H9 (cell line): ENCODE measurements around the gene SPTLC1. TPM values are rescaled to one million over a fixed set of nuclear protein-coding genes. Genes with fewer than 3 reads are reported as not detected.

ENCODE experiments used
- DNase-seq: peaks from one replicate; pipeline ENCODE4 v3.0.0-alpha.2; 2017
- H2AFZ ChIP-seq: one replicate; pipeline ENCODE4 v1.6.1; 2013; ENCODE audit warnings: mild to moderate bottlenecking, low read length, control low read depth, moderate library complexity
- H2AK5ac ChIP-seq: 2 replicates; pipeline ENCODE4 v1.6.1; 2013; ENCODE audit warnings: low read length, control low read depth, mixed read lengths; ENCODE audit not compliant: insufficient read length
- H2BK120ac ChIP-seq: one replicate; pipeline ENCODE4 v1.6.1; 2013; ENCODE audit warnings: low read depth, mild to moderate bottlenecking, low read length, control low read depth, inconsistent platforms; ENCODE audit not compliant: poor library complexity, severe bottlenecking
- H2BK12ac ChIP-seq: 2 replicates; pipeline ENCODE4 v1.6.1; 2013; ENCODE audit warnings: low read length, control low read depth, mixed read lengths, low read depth; ENCODE audit not compliant: insufficient read length
- H2BK15ac ChIP-seq: 2 replicates; pipeline ENCODE4 v1.6.1; 2013; ENCODE audit warnings: low read depth, low read length, control low read depth
- H2BK20ac ChIP-seq: one replicate; pipeline ENCODE4 v1.6.1; 2013; ENCODE audit warnings: low read depth, mild to moderate bottlenecking, low read length, control low read depth, inconsistent platforms; ENCODE audit not compliant: poor library complexity, severe bottlenecking
- H2BK5ac ChIP-seq: 2 replicates; pipeline ENCODE4 v1.6.1; 2013; ENCODE audit warnings: low read length, control low read depth, mixed read lengths; ENCODE audit not compliant: insufficient read length
- H3K14ac ChIP-seq: 2 replicates; pipeline ENCODE4 v1.6.1; 2013; ENCODE audit warnings: low read length, control low read depth; ENCODE audit not compliant: insufficient read depth
- H3K18ac ChIP-seq: 2 replicates; pipeline ENCODE4 v1.6.1; 2013; ENCODE audit warnings: low read depth, mild to moderate bottlenecking, mixed read lengths, low read length, control low read depth; ENCODE audit not compliant: insufficient read length
- H3K23ac ChIP-seq: 2 replicates; pipeline ENCODE4 v1.6.1; 2013; ENCODE audit warnings: low read length, control low read depth, mixed read lengths, low read depth; ENCODE audit not compliant: insufficient read length
- H3K23me2 ChIP-seq: 2 replicates; pipeline ENCODE4 v1.6.1; 2013; ENCODE audit warnings: low read depth, mild to moderate bottlenecking, mixed read lengths, low read length, control low read depth; ENCODE audit not compliant: insufficient read length, poor library complexity, severe bottlenecking
- H3K27ac ChIP-seq: 2 replicates; pipeline ENCODE4 v1.5.1; 2013; ENCODE audit warnings: low read length, control low read depth, mixed read lengths, low read depth; ENCODE audit not compliant: insufficient read length
- H3K27me3 ChIP-seq: 2 replicates; pipeline ENCODE4 v1.6.1; 2013; ENCODE audit warnings: low read length, control low read depth, inconsistent platforms; ENCODE audit not compliant: insufficient read depth
- H3K4ac ChIP-seq: 2 replicates; pipeline ENCODE4 v1.6.1; 2013; ENCODE audit warnings: low read depth, mild to moderate bottlenecking, control low read depth, inconsistent platforms, low read length, moderate library complexity
- H3K4me1 ChIP-seq: 2 replicates; pipeline ENCODE4 v1.6.1; 2013; ENCODE audit warnings: low read length, control low read depth, inconsistent platforms; ENCODE audit not compliant: insufficient read depth
- H3K4me2 ChIP-seq: 2 replicates; pipeline ENCODE4 v1.6.1; 2013; ENCODE audit warnings: low read length, control low read depth, mixed read lengths; ENCODE audit not compliant: insufficient read length, insufficient read depth
- H3K56ac ChIP-seq: 2 replicates; pipeline ENCODE4 v1.6.1; 2013; ENCODE audit warnings: low read depth, mild to moderate bottlenecking, mixed read lengths, low read length, control low read depth; ENCODE audit not compliant: insufficient read length
- H3K79me1 ChIP-seq: 2 replicates; pipeline ENCODE4 v1.6.1; 2013; ENCODE audit warnings: low read depth, mild to moderate bottlenecking, moderate library complexity, low read length, control low read depth, inconsistent platforms; ENCODE audit not compliant: insufficient read depth, poor library complexity, severe bottlenecking
- H3K79me2 ChIP-seq: 2 replicates; pipeline ENCODE4 v1.6.1; 2013; ENCODE audit warnings: low read length, control low read depth, inconsistent platforms; ENCODE audit not compliant: insufficient read depth
- H3K9ac ChIP-seq: 2 replicates; pipeline ENCODE4 v1.6.1; 2013; ENCODE audit warnings: low read length, control low read depth, mixed read lengths; ENCODE audit not compliant: insufficient read length; ENCODE audit errors: extremely low read depth
- H3K9me3 ChIP-seq: one replicate; pipeline ENCODE4 v1.6.1; 2013; ENCODE audit warnings: low read depth, low read length, inconsistent platforms; ENCODE audit not compliant: control insufficient read depth
- H3T11ph ChIP-seq: one replicate; pipeline ENCODE4 v1.6.1; 2013; ENCODE audit warnings: mild to moderate bottlenecking, low read length, control low read depth, inconsistent platforms
- H4K20me1 ChIP-seq: one replicate; pipeline ENCODE4 v1.6.1; 2013; ENCODE audit not compliant: control insufficient read depth, insufficient read length, insufficient read depth
- H4K5ac ChIP-seq: 2 replicates; pipeline ENCODE4 v1.6.1; 2013; ENCODE audit warnings: low read depth, mild to moderate bottlenecking, mixed read lengths, low read length, control low read depth; ENCODE audit not compliant: insufficient read length
- H4K8ac ChIP-seq: replicated peaks from 2 replicates; pipeline ENCODE4 v1.6.1; 2013; ENCODE audit warnings: low read length, control low read depth, mixed read lengths, low read depth; ENCODE audit not compliant: insufficient read length
- H4K91ac ChIP-seq: 2 replicates; pipeline ENCODE4 v1.6.1; 2013; ENCODE audit warnings: low read depth, mild to moderate bottlenecking, moderate library complexity, mixed read lengths, low read length, control low read depth; ENCODE audit not compliant: insufficient read length
- H3K27ac Mint-ChIP-seq, 3 experiments: 2 replicates in 2 of 3; 3 replicates in 1 of 3; pipeline ENCODE4 v1.8.0; 2020 to 2021; ENCODE audit warnings: mixed read lengths in 3 of 3, mild to moderate bottlenecking in 1 of 3, moderate library complexity in 1 of 3
- H3K27me3 Mint-ChIP-seq: 2 replicates; pipeline ENCODE4 v1.8.0; 2021; ENCODE audit warnings: low read depth, mild to moderate bottlenecking, moderate library complexity, mixed read lengths
- H3K36me3 Mint-ChIP-seq, 3 experiments: 2 replicates in 2 of 3; 3 replicates in 1 of 3; pipeline ENCODE4 v1.8.0; 2020 to 2021; ENCODE audit warnings: low read depth in 3 of 3, mixed read lengths in 3 of 3; ENCODE audit not compliant: insufficient read depth in 1 of 3
- H3K4me1 Mint-ChIP-seq, 2 experiments: 2 replicates each; pipeline ENCODE4 v1.8.0; 2020; ENCODE audit warnings: mixed read lengths in 2 of 2
- H3K4me3 Mint-ChIP-seq, 2 experiments: 2 replicates in 1 of 2; 3 replicates in 1 of 2; pipeline ENCODE4 v1.8.0; 2020 to 2021; ENCODE audit warnings: mild to moderate bottlenecking in 2 of 2, mixed read lengths in 2 of 2, moderate library complexity in 1 of 2
- H3K9me3 Mint-ChIP-seq, 2 experiments: 2 replicates in 1 of 2; 3 replicates in 1 of 2; pipeline ENCODE4 v1.8.0; 2020; ENCODE audit warnings: mild to moderate bottlenecking in 2 of 2, mixed read lengths in 2 of 2, moderate library complexity in 1 of 2
- total RNA-seq: library from RNA; stranded (reverse); gene quantifications from 2 replicates; pipeline ENCODE4 v1.2.1, GENCODE V29; 2021
- TF ChIP-seq, protein P1 (sequence below): fragments of 200-600 bp; sonication (generic); conservative IDR thresholded peaks from 3 replicates; pipeline ENCODE4 v1.8.0; 2021; ENCODE audit warnings: antibody characterized with exemption, mild to moderate bottlenecking

The SPTLC1 gene
- total RNA-seq, 1 experiment from 2014 or later, result 73.5 TPM

DNA sequence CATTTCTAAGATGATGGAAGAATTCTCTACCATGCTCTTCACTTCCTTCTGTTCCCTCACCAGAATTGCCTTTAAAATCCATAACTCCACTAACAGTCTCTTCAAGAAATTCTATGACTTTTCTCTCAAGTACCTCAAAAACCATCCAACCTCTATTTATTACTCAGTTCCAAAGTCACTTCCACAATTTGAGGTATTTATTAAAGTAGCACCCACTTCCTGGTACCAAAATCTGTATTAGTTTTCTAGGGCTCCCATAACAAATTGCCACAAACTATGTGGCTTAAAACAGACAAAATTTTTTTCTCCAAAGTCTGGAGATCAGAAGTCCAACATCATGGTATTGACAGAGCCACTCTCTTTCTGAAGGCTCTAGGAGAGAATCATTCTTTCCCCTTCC, 4.9 kb upstream of the SPTLC1 start:
- Histone ChIP-seq H3T11ph (no peak overlapping the region), H3K9ac (no peak overlapping the region), H4K8ac (no peak overlapping the region), H2BK20ac (no peak overlapping the region), H2BK5ac (no peak overlapping the region), H2AK5ac (no peak overlapping the region), H2AFZ (no peak overlapping the region), H3K18ac (no peak overlapping the region), H2BK12ac (no peak overlapping the region), H3K27ac (no peak overlapping the region), H3K4me2 (no peak overlapping the region), H3K79me2 (no peaks in the 10 kb centered on the region), H4K20me1 (no peaks in the 10 kb centered on the region), H2BK120ac (no peak overlapping the region), H4K91ac (no peak overlapping the region), H3K56ac (no peak overlapping the region), H3K79me1 (no peaks in the 10 kb centered on the region), H2BK15ac (no peak overlapping the region), H3K4me1 (no peaks in the 10 kb centered on the region), H4K5ac (no peak overlapping the region), H3K23ac (no peak overlapping the region), H3K27me3 (no peaks in the 10 kb centered on the region; the same call in 1 of the 2 replicates), H3K23me2 (no peaks in the 10 kb centered on the region), H3K14ac (no peak overlapping the region), H3K9me3 (no peaks in the 10 kb centered on the region), H3K4ac (no peak overlapping the region)
- Mint-ChIP-seq H3K4me3 (no peak overlapping the region), H3K4me1 (no peaks in the 10 kb centered on the region), H3K36me3 (no peaks in the 10 kb centered on the region), H3K27ac (no peak overlapping the region), H3K27me3 (no peaks in the 10 kb centered on the region; the same call in 1 of the 2 replicates), H3K9me3 (no peaks in the 10 kb centered on the region; a peak in 1 of 5 replicates)
- TF ChIP-seq, protein P1, sequence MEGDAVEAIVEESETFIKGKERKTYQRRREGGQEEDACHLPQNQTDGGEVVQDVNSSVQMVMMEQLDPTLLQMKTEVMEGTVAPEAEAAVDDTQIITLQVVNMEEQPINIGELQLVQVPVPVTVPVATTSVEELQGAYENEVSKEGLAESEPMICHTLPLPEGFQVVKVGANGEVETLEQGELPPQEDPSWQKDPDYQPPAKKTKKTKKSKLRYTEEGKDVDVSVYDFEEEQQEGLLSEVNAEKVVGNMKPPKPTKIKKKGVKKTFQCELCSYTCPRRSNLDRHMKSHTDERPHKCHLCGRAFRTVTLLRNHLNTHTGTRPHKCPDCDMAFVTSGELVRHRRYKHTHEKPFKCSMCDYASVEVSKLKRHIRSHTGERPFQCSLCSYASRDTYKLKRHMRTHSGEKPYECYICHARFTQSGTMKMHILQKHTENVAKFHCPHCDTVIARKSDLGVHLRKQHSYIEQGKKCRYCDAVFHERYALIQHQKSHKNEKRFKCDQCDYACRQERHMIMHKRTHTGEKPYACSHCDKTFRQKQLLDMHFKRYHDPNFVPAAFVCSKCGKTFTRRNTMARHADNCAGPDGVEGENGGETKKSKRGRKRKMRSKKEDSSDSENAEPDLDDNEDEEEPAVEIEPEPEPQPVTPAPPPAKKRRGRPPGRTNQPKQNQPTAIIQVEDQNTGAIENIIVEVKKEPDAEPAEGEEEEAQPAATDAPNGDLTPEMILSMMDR, result no peak
- DNase-seq, result no peak
